GM18867 (cell line): ENCODE data around the gene ABCG4.
"Not testable (repeated sequence)": the region's sequence is repeated elsewhere in the genome, so short reads cannot be mapped to it uniquely, and the experiment has no call there.

Source experiments
- ATAC-seq: cut with Tn5 transposase; IDR thresholded peaks from one replicate; pipeline ENCODE4 v1.9.1; 2021; ENCODE audit warnings: mild to moderate bottlenecking, moderate library complexity; ENCODE audit not compliant: unreplicated experiment

The ABCG4 gene

DNA sequence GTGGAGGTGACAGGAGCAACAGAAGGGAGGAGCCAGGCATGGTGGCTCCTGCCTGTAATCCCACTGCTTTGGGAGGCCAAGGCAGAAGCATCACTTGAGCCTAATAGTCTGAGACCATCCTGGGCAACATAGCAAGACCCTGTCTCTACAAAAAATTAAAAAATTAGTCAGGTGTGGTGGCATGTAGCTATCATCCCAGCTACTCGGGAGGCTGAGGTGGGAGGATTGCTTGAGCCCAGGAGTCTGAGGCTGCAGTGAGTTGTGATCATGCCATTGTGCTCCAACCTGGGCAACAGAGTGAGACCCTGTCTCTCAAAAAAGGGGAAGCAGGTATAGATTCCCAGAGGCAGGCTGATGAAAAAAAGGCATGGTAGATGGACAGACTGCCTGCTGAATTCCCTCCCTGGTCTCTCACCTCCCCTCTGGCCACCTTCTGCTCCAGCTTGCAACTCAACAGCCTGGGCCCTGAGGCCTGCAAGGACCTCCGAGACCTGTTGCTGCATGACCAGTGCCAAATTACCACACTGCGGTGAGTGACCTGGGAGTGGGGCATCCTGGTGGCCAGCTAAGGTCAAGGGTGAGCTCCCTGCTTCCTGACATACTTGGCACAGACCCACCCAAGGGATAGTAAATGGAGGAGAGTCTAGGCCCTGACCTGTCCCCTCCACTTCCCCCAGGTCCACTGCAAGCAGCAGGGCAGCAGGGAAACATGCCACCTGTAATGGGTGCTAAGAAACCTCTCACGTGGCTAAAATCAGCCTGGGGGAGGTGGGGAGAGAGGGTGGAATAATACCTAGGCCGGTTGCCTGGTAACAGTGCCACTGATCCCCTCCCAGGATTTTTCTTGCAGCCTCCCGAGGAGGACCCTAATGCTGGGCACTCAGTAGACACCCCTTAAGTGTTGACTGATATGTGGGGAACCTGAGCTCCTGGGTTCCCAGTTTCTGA is 32.2 kb downstream of the ABCG4 start:
- ATAC-seq: no peak

DNA sequence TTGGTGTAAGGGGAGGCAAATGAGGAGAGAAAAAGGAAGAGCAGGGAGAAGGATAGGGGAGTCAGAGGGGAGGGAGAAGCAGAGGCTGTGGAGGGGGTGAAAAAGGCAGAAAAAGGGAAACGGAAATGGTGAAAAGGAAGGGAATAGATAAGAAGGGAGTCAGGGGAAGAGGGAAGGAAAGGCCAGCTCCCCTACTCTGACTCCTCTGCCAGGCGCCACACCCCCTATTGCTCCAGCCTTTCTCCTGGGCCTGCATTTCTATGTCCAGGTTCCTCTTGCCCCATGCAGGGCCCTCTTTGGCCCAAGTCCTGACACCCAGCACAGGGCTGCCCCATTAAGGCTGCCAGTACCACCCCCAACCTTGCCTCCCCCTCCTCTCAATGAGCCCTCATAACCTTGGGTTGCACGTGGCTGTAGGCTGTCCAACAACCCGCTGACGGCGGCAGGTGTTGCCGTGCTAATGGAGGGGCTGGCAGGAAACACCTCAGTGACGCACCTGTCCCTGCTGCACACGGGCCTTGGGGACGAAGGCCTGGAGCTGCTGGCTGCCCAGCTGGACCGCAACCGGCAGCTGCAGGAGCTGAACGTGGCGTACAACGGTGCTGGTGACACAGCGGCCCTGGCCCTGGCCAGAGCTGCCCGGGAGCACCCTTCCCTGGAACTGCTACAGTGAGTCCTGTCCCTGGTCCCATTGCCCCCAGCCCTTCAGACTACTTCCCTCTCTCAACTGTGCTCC is 33.0 kb downstream of the ABCG4 start:
- no peak for ATAC-seq

DNA sequence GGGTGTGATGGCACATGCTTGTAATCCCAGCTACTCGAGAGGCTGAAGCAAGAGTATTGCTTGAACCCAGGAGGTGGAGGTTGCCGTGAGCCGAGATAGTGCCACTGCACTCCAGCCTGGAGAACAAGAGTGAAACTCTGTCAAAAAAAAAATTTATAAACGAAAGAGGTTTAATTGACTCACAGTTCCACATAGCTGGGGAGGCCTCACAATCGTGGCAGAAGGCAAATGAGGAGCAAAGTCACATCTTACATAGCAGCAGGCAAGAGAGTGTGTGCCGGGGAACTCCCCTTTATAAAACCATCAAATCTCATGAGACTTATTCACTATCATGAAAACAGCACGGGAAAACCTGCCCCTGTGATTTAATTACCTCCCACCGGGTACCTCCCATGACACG is 35.5 kb downstream of the ABCG4 start:
- ATAC-seq: not testable (repeated sequence)

DNA sequence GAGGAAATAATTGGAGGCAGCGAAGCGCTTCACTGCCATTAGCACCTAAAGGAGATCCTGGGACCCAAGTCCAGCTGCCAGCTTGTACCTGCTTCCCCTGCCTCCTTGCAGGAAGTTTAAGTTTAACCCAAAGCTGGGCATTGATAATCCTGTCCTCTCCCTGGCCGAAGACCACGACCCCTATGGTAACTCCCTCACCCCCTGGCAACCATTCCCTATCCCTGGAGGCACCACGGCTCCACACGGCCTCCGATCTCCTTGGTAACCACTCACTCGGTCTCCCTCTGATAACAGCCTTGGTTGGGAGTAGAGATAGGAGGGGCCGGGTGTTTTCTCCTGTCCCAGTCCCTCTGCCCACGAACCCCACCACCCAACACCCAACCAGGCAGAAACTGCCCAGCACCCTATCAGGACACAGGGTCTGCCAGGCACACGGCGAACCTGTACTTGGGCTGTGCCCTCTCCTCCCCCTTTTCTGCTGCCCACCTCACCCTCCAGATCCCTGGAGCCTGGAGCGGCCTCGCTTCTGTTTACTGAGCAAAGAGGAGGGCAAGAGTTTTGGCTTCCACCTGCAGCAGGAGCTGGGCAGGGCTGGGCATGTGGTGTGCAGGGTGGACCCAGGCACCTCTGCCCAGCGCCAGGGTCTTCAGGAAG is 37.3 kb downstream of the ABCG4 start:
- ATAC-seq: no peak

DNA sequence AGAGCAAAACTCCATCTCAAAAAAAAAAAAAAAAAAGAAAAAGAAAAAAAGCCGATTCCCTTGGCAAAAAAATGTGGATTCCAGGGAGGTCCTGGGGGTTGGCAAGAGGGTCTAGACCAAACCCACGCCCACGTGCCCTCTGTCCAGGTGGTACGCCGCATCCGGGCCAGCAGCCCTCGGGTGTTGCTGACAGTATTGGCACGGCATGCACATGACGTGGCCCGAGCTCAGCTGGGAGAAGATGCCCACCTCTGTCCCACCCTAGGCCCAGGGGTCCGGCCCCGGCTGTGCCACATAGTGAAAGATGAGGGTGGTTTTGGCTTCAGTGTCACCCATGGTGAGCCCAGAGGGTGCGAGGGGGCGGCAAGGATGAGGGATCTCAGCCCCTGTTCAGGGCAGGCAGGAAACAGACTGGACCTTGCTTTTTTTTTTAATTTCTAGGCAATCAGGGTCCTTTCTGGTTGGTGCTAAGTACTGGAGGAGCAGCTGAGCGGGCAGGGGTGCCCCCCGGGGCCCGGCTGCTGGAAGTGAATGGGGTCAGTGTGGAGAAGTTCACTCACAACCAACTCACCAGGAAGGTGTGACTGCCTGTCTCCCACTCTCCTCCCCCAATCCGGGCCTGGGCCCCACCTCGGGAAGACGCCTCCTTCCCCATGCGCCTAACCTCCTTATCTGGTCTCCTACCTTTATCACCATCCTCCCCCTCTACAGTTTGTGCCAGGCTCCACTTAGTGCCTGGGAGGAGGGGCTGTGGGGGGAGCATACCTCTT is 38.5 kb downstream of the ABCG4 start:
- no peak for ATAC-seq

DNA sequence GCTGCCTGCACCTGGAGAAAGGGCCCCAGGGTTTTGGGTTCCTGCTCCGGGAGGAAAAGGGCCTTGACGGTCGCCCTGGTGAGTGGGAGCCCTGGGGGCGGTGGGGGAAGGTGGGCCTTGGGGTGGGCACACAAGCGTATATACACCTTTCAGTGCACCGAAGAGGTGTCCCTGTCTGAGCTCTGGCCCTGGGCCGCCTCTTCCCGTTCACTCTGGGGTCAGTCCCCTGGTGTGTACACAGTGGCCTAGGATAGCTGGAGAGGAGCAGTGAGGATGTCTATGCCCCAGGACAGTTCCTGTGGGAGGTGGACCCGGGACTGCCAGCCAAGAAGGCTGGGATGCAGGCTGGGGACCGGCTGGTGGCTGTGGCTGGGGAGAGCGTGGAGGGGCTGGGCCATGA is 39.2 kb downstream of the ABCG4 start:
- no peak for ATAC-seq

DNA sequence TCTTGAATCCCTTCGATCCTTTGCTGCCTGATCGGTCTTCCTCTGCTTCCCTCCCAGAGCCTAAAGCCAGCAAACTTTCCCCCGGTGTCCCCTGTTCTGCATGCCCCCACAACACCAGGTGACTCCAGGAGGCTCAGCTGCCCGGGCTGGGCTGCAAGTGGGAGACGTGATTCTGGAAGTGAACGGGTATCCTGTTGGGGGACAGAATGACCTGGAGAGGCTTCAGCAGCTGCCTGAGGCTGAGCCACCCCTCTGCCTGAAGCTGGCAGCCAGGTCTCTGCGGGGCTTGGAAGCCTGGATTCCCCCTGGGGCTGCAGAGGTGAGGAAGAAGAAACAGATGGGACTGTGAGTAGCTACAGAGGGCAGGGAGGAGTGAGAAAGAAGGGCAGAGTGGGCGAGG is 40.0 kb downstream of the ABCG4 start:
- no peak for ATAC-seq

DNA sequence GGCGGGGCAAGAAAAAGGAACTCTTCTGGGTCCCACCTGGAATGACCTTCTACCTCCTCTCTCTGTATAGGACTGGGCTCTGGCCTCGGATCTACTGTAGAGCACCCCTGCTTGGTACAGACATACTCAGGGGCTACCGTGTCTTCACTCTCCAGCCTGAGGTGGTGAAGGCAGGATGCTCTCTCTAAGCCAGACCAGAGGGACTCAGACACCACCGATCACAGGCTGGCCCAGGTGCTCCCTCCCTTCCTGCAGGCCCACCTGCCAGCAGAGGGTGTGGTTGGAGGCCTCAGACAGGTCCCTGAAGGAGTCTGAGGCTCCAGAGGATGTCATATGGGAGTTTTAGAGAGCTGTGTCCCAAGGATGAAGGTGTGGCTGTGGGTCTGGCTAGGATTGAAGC is 40.5 kb downstream of the ABCG4 start:
- no peak for ATAC-seq

DNA sequence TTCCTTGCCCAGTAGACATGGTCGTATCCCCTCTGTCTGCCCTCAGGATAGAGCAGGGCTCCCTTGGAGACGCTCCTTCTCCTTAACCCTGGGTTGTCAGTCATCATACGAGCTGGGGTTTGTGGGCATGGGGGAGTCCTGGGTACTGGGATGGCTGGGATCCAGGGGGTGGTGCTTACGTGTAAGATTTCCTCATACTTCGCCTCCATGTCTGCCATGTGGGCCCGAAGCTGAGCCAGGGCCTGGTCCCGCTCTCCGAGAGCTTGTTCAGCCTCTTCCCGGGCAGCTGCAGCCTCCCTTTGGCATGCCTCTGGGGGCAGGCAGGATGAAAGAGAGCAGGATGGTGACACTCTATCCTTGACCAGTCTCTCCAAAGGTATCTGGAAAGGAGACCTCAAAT is 41.7 kb downstream of the ABCG4 start:
- no peak for ATAC-seq

DNA sequence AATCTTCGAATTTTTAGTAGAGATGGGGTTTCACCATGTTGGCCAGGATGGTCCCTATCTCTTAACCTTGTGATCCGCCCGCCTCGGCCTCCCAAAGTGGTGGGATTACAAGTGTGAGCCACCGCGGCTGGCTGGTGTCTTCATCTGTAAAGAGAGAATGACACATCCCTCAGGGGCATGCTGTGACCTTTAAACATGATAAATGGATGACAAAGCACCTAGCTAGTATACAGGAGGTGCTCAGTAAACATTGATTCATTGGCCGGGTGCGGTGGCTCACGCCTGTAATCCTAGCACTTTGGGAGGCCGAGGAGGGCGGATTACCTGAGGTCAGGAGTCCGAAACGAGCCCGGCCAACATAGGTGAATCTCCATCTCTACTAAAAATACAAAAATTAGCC is 42.4 kb downstream of the ABCG4 start:
- not testable (repeated sequence) for ATAC-seq

DNA sequence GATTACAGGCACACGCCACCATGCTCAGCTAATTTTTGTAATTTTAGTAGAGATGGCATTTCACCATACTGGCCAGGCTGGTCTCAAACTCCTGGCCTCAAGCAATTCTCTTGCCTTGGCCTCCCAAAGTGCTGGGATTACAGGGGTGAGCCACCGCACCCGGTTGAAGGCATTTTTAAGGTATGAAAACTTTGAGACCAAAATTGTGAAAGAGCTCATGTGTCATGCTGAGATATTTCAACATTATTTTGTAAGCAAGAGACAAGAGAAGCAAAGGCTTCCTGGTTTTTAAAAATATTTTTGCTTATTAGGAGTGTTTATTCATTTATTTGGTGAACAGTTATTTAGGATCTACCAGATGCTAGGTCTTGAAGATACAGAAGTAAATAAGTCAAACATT is 43.3 kb downstream of the ABCG4 start:
- ATAC-seq: no peak

DNA sequence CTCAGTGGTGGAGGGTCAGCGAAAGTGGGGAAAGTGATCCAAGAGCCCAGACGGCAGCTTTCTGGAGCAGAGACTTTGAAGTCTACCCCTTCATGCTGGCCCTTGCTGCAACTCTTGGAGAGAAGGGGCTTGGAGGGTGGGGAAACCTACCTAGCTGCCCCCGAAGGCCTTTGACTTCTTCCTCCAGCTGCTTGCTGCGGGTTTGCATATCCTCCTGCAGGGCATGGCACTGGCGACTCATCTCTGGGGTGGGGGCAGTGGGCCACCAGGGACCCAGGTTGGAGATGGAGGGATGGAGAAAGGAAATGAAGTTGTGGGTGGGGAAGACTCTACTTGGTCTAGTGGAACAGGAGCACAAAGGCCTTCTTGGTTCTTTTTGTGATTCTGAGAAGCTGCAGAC is 44.1 kb downstream of the ABCG4 start:
- ATAC-seq: no peak

DNA sequence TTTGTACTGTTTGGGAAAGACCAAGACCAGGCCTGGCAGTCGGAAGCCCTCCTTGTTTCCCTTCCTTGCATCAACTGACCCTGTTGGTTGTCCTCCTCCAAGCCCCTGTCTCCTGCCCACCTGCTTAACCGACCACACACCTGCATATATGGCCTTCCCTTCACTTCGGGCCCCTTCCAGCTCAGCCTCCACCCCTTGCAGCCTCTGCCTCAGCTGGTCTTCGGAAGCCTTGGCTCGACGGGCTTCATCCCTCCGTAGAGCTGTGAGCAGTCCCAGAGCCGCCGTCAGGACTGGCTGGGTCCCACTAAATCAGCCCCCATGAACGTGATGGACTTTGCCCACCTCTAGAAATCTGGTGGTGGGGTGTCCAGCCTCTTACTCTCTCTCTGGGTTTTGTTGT is 44.8 kb downstream of the ABCG4 start:
- no peak for ATAC-seq

DNA sequence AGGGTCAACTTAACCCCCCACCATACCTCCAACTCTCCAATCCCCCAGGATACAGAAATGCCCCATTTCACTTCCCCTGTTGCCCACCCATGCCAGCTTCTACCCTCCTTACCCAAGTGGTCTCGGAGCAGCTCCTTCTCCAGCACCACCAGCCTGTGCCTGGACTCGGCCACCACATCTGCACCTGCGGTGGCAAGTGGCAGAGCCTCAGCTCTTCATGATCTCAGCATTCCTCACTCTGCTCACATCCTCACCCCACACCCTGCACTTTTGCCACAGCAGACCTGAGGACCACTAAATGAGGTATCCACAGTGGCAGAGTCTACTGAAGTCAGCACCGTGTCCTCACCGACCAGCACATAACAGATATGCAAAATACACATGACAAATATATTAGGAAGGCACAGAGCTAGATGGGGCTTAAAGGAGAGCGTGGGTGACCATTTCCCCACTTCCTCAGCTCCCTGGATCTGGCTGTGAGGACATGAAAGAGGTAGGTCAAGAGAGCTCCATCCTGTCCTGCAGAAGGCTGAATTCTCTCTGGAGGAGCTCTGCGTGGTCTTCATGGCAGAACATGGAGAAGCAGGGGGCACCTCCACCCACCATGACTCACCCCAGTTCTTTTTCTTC is 46.1 kb downstream of the ABCG4 start:
- ATAC-seq: no peak

DNA sequence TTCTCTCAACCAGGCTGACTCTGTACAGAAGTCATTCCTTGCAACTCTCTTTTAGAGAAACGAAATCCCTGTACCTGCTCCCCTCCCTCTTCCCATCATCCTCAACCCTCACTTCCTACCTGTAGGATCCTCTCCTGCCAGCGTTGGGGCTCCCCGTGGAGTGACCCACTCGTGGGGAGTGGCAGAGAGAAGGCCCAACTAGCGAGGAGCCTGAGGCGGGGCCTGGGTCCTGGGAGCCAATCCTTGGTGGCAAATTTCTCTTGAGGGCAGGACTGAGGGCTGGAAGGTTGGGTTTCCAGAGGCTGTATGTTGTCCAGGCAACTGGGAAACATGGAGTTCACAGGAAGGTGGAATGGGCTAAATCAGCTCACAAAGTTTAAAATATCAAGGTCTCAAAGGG is 46.8 kb downstream of the ABCG4 start:
- no peak for ATAC-seq

DNA sequence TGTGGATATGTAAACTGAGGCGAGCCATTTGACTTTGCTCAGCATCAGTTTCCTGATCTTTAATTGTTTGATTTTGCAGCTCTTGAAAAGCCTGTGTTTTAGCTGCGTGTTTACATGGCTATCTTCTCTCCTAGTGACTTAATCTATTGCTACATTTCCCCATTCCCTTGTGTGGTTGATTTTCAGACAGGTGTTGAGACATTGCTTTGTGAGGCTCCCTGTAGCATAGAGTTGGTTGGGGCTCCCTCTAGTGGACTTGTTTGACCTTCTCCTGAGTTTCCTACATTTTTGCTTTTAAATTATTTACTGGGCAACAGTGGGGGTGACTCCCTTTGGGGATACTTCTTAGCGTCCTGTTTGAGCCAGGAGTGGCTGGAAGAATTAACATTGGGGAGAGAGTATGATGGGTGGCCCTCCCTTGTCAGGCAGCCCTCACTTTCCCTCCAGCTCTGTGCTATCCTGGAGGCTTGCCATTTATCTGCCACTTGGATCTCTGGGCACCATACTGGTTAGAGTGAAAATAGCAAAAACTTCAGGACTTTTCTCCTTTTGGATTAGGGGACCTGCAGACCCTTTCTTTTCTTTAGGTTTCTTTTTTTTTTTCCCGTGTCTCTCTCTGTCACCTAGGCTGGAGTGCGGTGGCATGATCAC is 48.1 kb downstream of the ABCG4 start:
- peak; percentile 73 for ATAC-seq

DNA sequence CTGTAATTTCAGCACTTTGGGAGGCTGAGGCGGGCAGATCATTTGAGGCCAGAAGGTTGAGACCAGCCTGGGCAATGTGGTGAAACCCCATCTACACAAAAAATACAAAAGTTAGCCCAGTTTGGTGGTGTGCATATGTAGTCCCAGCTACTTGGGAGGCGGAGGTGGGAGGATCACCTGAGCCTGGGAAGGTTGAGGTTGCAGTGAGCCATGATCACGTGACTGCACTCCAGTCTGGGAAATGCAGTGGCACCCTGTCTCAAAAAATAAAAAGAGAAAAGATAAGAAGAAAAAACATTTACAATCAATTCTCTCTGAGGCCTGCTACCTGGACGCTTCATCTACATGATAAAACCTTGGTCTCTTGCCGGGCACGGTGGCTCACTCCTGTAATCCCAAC is 50.1 kb downstream of the ABCG4 start:
- no peak for ATAC-seq

DNA sequence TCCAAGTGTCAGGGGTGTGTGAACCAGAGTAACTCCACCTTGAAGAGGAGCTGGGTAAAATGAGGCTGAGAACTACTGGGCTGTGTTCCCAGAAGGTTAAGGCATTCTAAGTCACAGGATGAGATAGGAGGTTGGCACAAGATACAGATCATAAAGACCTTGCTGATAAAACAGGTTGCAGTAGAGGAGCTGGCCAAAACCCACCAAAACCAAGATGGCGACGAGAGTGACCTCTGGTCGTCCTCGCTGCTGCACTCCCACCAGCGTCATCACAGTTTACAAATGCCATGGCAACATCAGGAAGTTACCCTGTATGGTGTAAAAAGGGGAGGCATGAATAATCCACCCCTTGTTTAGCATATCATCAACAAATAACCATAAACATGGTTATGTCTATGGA is 52.4 kb downstream of the ABCG4 start:
- not testable (repeated sequence) for ATAC-seq

DNA sequence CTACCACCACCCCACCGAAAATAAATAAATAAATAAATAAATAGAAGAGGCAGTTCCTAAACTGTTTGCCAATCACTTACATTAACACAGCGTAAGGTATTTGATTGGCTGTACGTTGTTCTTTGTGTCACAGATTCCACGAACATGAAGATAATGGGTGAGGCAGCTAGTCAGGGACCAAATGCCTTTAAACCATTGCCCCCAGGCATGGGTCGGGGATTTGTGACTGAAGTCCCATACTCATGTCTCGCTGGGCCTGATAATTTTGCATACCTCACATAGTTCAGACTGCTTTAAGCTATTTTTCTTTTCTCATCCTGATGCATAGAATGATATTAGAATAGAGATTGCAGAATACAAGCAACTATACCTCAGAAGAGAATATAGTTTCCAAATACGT is 53.7 kb downstream of the ABCG4 start:
- ATAC-seq: no peak

DNA sequence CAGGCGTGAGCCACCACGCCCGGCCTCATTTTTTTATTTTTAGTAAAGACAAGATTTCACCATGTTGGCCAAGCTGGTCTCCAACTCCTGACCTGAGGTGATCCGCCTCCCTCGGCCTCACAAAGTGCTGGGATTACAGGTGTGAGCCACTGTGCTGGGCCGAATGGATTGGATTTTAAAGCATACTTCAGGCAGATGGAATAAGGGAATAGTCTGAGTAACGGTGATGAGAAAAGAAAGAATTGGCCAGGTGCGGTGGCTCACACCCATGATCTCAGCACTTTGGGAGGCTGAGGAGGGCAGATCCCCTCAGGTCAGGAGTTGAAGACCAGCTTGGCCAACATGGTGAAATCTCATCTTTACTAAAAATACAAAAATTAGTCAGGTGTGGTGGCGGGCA is 55.2 kb downstream of the ABCG4 start:
- ATAC-seq: no peak
